ENCODE results near the gene ALDOB. TPM values are rescaled to one million over a fixed set of nuclear protein-coding genes. Genes with fewer than 3 reads are reported as not detected.
A peak's percentile ranks its signal among the peaks of the same experiment; 100 is the strongest.

The ALDOB gene
- total and polyA plus RNA-seq, 3 experiments from 2014 or later, result not detected

- no peaks in the 10 kb centered on the region for H3K36me3 ChIP-seq (ENCODE audit: insufficient read depth, low read length)
- no peak for DNase-seq
- H3K9me3 ChIP-seq (ENCODE audit: low read length), result no peaks in the 10 kb centered on the region
- H3K4me3 Mint-ChIP-seq, result no peak overlapping the region
- H3K4me1 Mint-ChIP-seq, result peaks cover 3 to 5% (median 4%) of the 10 kb centered on the region in 3 donors
- H3K36me3 Mint-ChIP-seq, result no peaks in the 10 kb centered on the region
- ChIA-PET POLR2A (no interaction called here), CTCF (no interaction called here)
- no peak overlapping the region for H3K4me3 ChIP-seq (ENCODE audit: low read length)
- H3K27ac Mint-ChIP-seq, result no peak overlapping the region
- no peaks in the 10 kb centered on the region for H3K4me1 ChIP-seq (ENCODE audit: insufficient read depth, low read length)
- no peaks in the 10 kb centered on the region for H3K27me3 ChIP-seq (ENCODE audit: insufficient read depth, low read length, poor library complexity, severe bottlenecking)
- H3K27ac ChIP-seq (ENCODE audit: low read depth, low read length), result no peak overlapping the region
- peaks cover 21 to 54% of the 10 kb centered on the region in 2 donors for H3K27me3 Mint-ChIP-seq
- peaks cover 0 to 11% (median 5%) of the 10 kb centered on the region in 5 donors for H3K9me3 Mint-ChIP-seq
Observed at GRCh38 chr9:101453776-101454570, 18.4 kb upstream of the ALDOB start.

DNA sequence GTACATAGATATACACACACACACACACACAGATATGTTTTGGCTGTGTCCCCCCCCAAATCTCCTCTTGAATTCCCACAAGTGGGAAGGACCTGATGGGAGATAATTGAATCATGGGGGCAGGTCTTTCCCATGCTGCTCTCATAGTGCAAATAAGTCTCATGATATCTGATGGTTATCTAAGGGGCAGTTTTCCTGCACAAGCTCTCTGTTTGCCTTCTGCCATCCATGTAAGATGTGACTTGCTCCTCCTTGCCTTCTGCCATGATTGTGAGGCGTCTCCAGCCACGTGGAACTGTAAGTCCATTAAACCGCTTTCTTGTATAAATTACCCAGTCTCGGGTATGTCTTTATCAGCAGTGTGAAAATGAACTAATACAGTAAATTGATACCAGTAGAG is 15.9 kb upstream of the ALDOB start:
- ChIA-PET CTCF (no interaction called here), POLR2A (no interaction called here)
- Mint-ChIP-seq H3K4me1 (peaks cover 5 to 10% (median 10%) of the 10 kb centered on the region in 3 donors), H3K36me3 (no peaks in the 10 kb centered on the region), H3K27me3 (peaks cover 36 to 64% of the 10 kb centered on the region in 2 donors), H3K9me3 (peaks cover 0 to 11% (median 5%) of the 10 kb centered on the region in 5 donors), H3K27ac (no peak overlapping the region), H3K4me3 (no peak overlapping the region)
- Histone ChIP-seq H3K9me3 (ENCODE audit: low read length) (no peaks in the 10 kb centered on the region), H3K27ac (ENCODE audit: low read depth, low read length) (no peak overlapping the region), H3K4me1 (ENCODE audit: insufficient read depth, low read length) (no peaks in the 10 kb centered on the region), H3K27me3 (ENCODE audit: insufficient read depth, low read length, poor library complexity, severe bottlenecking) (peaks cover 5% of the 10 kb centered on the region), H3K36me3 (ENCODE audit: insufficient read depth, low read length) (no peaks in the 10 kb centered on the region), H3K4me3 (ENCODE audit: low read length) (no peak overlapping the region)
- DNase-seq, result no peak

DNA sequence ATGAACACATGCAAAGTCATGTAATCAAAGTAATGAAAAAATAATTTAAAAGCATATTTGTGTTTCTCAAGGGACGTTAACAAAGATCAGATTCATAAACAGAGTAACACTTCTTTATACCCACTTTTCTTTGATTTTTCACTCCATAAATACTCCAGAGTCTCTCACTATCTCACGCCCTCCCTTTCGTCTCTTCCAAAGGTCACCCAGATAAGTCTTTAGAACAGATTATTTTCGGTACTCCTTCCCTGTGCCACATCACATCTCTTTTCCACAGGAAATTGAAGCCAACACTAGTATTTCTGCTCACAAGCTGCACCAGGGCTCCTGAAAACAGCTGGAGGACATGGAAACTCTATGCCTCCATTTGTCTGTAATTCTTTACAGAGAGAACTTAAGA is 15.4 kb upstream of the ALDOB start:
- H3K9me3 ChIP-seq (ENCODE audit: low read length), result no peaks in the 10 kb centered on the region
- H3K36me3 ChIP-seq (ENCODE audit: insufficient read depth, low read length), result no peaks in the 10 kb centered on the region
- peaks cover 5% of the 10 kb centered on the region for H3K27me3 ChIP-seq (ENCODE audit: insufficient read depth, low read length, poor library complexity, severe bottlenecking)
- no peak overlapping the region for H3K27ac Mint-ChIP-seq
- H3K4me1 Mint-ChIP-seq, result peaks cover 5 to 10% (median 10%) of the 10 kb centered on the region in 3 donors
- DNase-seq, result no peak
- no peaks in the 10 kb centered on the region for H3K36me3 Mint-ChIP-seq
- POLR2A ChIA-PET, result no interaction called here
- no peak overlapping the region for H3K4me3 ChIP-seq (ENCODE audit: low read length)
- peaks cover 0 to 11% (median 5%) of the 10 kb centered on the region in 5 donors for H3K9me3 Mint-ChIP-seq
- H3K27me3 Mint-ChIP-seq, result peaks cover 39 to 68% of the 10 kb centered on the region in 2 donors
- H3K4me3 Mint-ChIP-seq, result no peak overlapping the region
- H3K27ac ChIP-seq (ENCODE audit: low read depth, low read length), result no peak overlapping the region
- no peaks in the 10 kb centered on the region for H3K4me1 ChIP-seq (ENCODE audit: insufficient read depth, low read length)
- CTCF ChIA-PET, result no interaction called here

- Histone ChIP-seq H3K4me1 (ENCODE audit: insufficient read depth, low read length) (no peaks in the 10 kb centered on the region), H3K27ac (ENCODE audit: low read depth, low read length) (no peak overlapping the region), H3K9me3 (ENCODE audit: low read length) (no peaks in the 10 kb centered on the region), H3K36me3 (ENCODE audit: insufficient read depth, low read length) (no peaks in the 10 kb centered on the region), H3K27me3 (ENCODE audit: insufficient read depth, low read length, poor library complexity, severe bottlenecking) (peaks cover 5% of the 10 kb centered on the region), H3K4me3 (ENCODE audit: low read length) (no peak overlapping the region)
- Mint-ChIP-seq H3K27ac (no peak overlapping the region), H3K36me3 (no peaks in the 10 kb centered on the region), H3K27me3 (peaks cover 39 to 78% of the 10 kb centered on the region in 2 donors), H3K4me1 (peaks cover 5 to 10% (median 10%) of the 10 kb centered on the region in 3 donors), H3K9me3 (peaks cover 0 to 11% (median 5%) of the 10 kb centered on the region in 5 donors), H3K4me3 (peak overlapping the region in 6 of 7 donors; percentile 31 to 73 (median 68))
- peak; percentile 4 to 60 (median 19) for DNase-seq
- POLR2A ChIA-PET, result no interaction called here
- CTCF ChIA-PET, result interaction anchor here (1.3 kb wide), 1 partner anchor 10 kb away, joined by 4 read pairs; no protein-coding TSS in a partner anchor
Observed at GRCh38 chr9:101449071-101449721, 13.6 kb upstream of the ALDOB start.

DNA sequence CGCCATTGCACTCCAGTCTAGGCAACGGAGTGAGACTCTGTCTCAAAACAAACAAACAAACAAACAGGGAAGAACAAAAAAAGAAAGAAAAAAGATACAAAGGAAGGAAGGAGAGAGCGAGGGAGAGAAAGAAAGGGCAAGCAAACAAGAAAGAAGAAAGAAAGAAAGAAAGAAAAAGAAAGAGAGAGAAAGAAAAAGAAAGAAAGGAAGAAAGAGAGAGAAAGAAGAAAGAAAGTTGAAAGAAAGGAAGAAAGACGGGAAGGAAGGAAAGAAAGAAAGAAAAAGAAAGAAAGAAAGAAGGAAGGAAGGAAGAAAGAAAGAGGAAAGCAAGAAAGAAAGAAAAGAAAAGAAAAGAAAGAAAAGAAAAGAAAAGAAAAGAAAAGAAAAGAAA is 13.1 kb upstream of the ALDOB start:
- no peak for DNase-seq
- no peak overlapping the region for H3K27ac ChIP-seq (ENCODE audit: low read depth, low read length)
- Mint-ChIP-seq H3K4me3 (peak overlapping the region in 6 of 7 donors; percentile 31 to 73 (median 62)), H3K4me1 (peaks cover 5 to 10% (median 10%) of the 10 kb centered on the region in 3 donors), H3K27ac (no peak overlapping the region), H3K9me3 (peaks cover 0 to 11% (median 5%) of the 10 kb centered on the region in 5 donors), H3K36me3 (no peaks in the 10 kb centered on the region), H3K27me3 (peaks cover 39 to 79% of the 10 kb centered on the region in 2 donors)
- no peaks in the 10 kb centered on the region for H3K9me3 ChIP-seq (ENCODE audit: low read length)
- H3K4me3 ChIP-seq (ENCODE audit: low read length), result no peak overlapping the region
- ChIA-PET POLR2A (no interaction called here), CTCF (interaction anchor here (1.3 kb wide), 1 partner anchor 10 kb away, joined by 4 read pairs; no protein-coding TSS in a partner anchor)
- H3K4me1 ChIP-seq (ENCODE audit: insufficient read depth, low read length), result no peaks in the 10 kb centered on the region
- H3K36me3 ChIP-seq (ENCODE audit: insufficient read depth, low read length), result no peaks in the 10 kb centered on the region
- peaks cover 5% of the 10 kb centered on the region for H3K27me3 ChIP-seq (ENCODE audit: insufficient read depth, low read length, poor library complexity, severe bottlenecking)

DNA sequence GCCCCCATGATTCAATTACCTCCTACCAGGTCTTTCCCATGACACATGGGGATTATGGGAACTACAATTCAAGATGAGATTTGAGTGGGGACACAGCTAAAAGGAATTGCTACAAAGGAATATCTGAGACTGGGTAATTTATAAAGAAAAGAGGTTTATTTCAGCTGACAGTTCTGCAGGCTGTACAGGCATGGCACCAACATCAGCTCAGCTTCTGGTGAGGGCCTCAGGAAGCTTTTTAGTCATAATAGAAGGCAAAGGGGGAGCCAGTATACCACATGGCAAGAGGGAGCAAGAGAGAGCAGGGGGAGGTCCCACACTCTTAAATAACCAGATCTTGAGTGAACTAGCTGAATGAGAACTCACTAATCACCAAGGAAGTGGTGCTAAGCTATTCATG is 11.2 kb upstream of the ALDOB start:
- Mint-ChIP-seq H3K27ac (no peak overlapping the region), H3K9me3 (peaks cover 0 to 3% (median 0%) of the 10 kb centered on the region in 5 donors), H3K4me1 (peaks cover 5 to 10% (median 10%) of the 10 kb centered on the region in 3 donors), H3K4me3 (no peak overlapping the region), H3K36me3 (no peaks in the 10 kb centered on the region), H3K27me3 (peaks cover 37 to 72% of the 10 kb centered on the region in 2 donors)
- POLR2A ChIA-PET, result no interaction called here
- H3K36me3 ChIP-seq (ENCODE audit: insufficient read depth, low read length), result no peaks in the 10 kb centered on the region
- H3K4me3 ChIP-seq (ENCODE audit: low read length), result no peak overlapping the region
- H3K27ac ChIP-seq (ENCODE audit: low read depth, low read length), result no peak overlapping the region
- H3K4me1 ChIP-seq (ENCODE audit: insufficient read depth, low read length), result no peaks in the 10 kb centered on the region
- DNase-seq, result no peak
- CTCF ChIA-PET, result no interaction called here
- H3K9me3 ChIP-seq (ENCODE audit: low read length), result no peaks in the 10 kb centered on the region
- H3K27me3 ChIP-seq (ENCODE audit: insufficient read depth, low read length, poor library complexity, severe bottlenecking), result peaks cover 5% of the 10 kb centered on the region

DNA sequence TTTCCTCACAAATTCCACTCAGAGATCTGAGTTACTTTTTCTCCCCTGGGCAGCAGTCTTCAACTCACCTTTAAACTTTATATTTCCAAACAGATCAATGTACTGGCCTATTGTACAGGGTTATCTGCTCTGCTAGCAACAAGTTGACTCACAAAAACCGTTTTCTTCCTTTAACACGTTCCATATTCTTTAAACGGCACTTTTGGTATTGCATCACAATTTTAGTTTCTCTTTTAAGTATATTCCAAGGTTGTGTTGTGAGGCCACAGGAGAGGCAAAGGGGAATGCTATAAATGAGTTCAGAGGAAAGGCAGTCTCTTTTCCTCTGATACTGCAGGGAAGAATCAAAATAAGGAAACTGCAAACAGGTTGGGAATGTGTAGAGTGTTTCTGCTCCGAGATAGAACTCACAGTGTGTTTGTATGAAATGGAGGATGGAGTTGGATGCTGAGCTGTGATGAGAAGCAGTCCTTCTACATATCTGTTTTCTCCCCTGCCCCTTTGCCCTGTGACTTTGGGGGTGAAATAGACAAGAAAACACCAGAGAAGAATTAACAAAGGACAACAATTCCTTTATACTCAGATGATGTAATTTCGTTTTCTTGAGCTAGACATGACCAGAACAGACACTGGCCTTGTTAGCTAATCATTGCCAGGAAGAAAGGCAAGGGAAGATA is 9.9 kb upstream of the ALDOB start:
- no peak overlapping the region for H3K4me3 Mint-ChIP-seq

GRCh38 chr9:101443364-101443771 is 7.8 kb upstream of the ALDOB start:
- Histone ChIP-seq H3K4me1 (ENCODE audit: insufficient read depth, low read length) (no peaks in the 10 kb centered on the region), H3K9me3 (ENCODE audit: low read length) (no peaks in the 10 kb centered on the region), H3K4me3 (ENCODE audit: low read length) (no peak overlapping the region), H3K27ac (ENCODE audit: low read depth, low read length) (no peak overlapping the region), H3K36me3 (ENCODE audit: insufficient read depth, low read length) (no peaks in the 10 kb centered on the region), H3K27me3 (ENCODE audit: insufficient read depth, low read length, poor library complexity, severe bottlenecking) (peaks cover 5% of the 10 kb centered on the region)
- Mint-ChIP-seq H3K36me3 (no peaks in the 10 kb centered on the region), H3K4me1 (peaks cover 0 to under 1% (median under 1%) of the 10 kb centered on the region in 3 donors), H3K27me3 (peaks cover 35 to 78% of the 10 kb centered on the region in 2 donors), H3K9me3 (no peaks in the 10 kb centered on the region), H3K27ac (no peak overlapping the region), H3K4me3 (no peak overlapping the region)
- ChIA-PET POLR2A (no interaction called here), CTCF (no interaction called here)
- DNase-seq, result no peak

More for the DNA sequence above, 9.9 kb upstream of the ALDOB start:
- peaks cover 42 to 73% of the 10 kb centered on the region in 2 donors for H3K27me3 Mint-ChIP-seq
- peaks cover 5 to 10% (median 10%) of the 10 kb centered on the region in 3 donors for H3K4me1 Mint-ChIP-seq
- no peak overlapping the region for H3K4me3 ChIP-seq (ENCODE audit: low read length)
- no peaks in the 10 kb centered on the region for H3K4me1 ChIP-seq (ENCODE audit: insufficient read depth, low read length)
- no peak for DNase-seq
- no peak overlapping the region for H3K27ac Mint-ChIP-seq
- H3K27ac ChIP-seq (ENCODE audit: low read depth, low read length), result no peak overlapping the region
- peaks cover 5% of the 10 kb centered on the region for H3K27me3 ChIP-seq (ENCODE audit: insufficient read depth, low read length, poor library complexity, severe bottlenecking)
- ChIA-PET CTCF (no interaction called here), POLR2A (no interaction called here)
- H3K36me3 Mint-ChIP-seq, result no peaks in the 10 kb centered on the region
- H3K9me3 Mint-ChIP-seq, result no peaks in the 10 kb centered on the region
- no peaks in the 10 kb centered on the region for H3K9me3 ChIP-seq (ENCODE audit: low read length)
- H3K36me3 ChIP-seq (ENCODE audit: insufficient read depth, low read length), result no peaks in the 10 kb centered on the region
